ENCODE results near the gene MGAM2. TPM values are rescaled to one million over a fixed set of nuclear protein-coding genes. Genes with fewer than 3 reads are reported as not detected.

Gene MGAM2
- total RNA-seq, 2 experiments from 2014 or later = not detected

DNA sequence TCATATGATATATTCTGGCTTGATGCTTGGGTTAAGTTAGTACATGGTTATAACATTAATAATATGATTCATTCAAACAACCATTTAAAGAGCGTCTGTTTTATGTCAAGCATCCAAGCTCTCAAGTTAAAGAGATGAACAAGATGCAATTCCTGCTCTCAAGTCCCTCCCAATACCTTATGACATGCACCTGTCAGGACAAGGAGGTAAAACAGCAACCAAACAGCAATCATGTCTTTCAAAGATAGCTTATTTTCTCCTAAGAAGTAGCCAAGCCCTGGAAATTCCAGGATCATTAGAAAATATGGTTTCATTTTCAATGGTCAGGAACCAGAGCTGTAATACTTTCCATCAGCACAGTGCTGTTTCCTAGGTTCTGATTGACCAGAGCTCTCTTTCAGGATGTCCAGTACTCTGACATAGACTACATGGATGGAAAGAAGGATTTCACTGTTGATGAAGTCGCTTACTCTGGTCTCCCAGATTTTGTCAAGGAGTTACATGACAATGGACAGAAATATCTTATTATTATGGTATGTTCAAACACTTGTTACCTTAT, 29.0 kb downstream of the MGAM2 start:
- DNase-seq = no peak
- Mint-ChIP-seq H3K27me3 (peaks cover 3% of the 10 kb centered on the region), H3K9me3 (no peaks in the 10 kb centered on the region), H3K4me3 (no peak overlapping the region), H3K27ac (no peak overlapping the region), H3K36me3 (ENCODE audit: low read depth) (no peaks in the 10 kb centered on the region), H3K4me1 (ENCODE audit: low read depth) (no peaks in the 10 kb centered on the region)
- TF ChIP-seq, protein P1, sequence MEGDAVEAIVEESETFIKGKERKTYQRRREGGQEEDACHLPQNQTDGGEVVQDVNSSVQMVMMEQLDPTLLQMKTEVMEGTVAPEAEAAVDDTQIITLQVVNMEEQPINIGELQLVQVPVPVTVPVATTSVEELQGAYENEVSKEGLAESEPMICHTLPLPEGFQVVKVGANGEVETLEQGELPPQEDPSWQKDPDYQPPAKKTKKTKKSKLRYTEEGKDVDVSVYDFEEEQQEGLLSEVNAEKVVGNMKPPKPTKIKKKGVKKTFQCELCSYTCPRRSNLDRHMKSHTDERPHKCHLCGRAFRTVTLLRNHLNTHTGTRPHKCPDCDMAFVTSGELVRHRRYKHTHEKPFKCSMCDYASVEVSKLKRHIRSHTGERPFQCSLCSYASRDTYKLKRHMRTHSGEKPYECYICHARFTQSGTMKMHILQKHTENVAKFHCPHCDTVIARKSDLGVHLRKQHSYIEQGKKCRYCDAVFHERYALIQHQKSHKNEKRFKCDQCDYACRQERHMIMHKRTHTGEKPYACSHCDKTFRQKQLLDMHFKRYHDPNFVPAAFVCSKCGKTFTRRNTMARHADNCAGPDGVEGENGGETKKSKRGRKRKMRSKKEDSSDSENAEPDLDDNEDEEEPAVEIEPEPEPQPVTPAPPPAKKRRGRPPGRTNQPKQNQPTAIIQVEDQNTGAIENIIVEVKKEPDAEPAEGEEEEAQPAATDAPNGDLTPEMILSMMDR (IDR thresholded peaks at IDR 0.05) = no peak
- no peak for ATAC-seq
- CTCF ChIA-PET = no interaction called here
- POLR2A ChIA-PET = no interaction called here
- intact Hi-C loops (cut with micrococcal nuclease) = no loop called here

DNA sequence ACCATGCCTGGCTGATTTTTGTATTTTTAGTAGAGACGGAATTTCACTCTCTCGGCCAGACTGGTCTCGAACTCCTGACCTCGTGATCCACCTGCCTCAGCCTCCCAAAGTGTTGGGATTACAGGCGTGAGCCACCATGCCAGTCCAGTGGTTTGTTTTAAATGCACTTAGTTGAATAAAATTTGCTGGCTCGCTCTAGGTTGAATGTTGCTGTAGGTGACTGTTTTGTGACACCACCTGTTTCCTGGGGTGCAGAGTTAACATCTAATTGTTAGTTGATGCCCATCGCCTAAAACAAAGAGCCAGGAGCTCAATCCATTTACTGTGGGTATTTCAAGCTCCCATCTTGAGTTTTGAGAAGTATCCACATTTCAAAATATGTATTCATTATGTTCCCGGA, 31.2 kb downstream of the MGAM2 start:
- ATAC-seq (no peak), DNase-seq (no peak)
- Mint-ChIP-seq H3K27ac (no peak overlapping the region), H3K9me3 (no peaks in the 10 kb centered on the region), H3K4me3 (no peak overlapping the region), H3K27me3 (peaks cover 4% of the 10 kb centered on the region), H3K4me1 (ENCODE audit: low read depth) (no peaks in the 10 kb centered on the region), H3K36me3 (ENCODE audit: low read depth) (no peaks in the 10 kb centered on the region)
- ChIA-PET POLR2A (no interaction called here), CTCF (no interaction called here)
- intact Hi-C loops (cut with micrococcal nuclease) = no loop called here
- TF ChIP-seq, protein P1 (IDR thresholded peaks at IDR 0.05) = no peak

DNA sequence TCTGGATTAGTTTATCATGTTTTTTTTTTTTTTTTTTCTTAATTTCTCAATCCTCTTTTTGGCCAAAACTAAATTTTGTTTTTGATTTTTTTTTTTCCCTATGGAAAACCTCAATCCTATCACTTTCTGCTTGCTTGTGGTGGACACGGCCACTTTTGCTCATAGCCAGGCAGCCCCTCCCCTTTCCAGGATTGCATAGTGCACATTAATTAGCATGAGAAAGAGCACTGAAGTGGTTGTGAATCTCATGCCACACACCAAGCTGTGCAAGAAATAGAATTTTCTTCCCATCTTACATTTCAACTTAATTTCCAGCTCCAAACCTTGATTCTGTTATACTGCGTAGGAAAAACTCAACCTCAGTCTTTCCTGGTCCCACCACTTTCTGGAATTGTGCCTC, 34.6 kb downstream of the MGAM2 start:
- Mint-ChIP-seq H3K27ac (no peak overlapping the region), H3K36me3 (ENCODE audit: low read depth) (no peaks in the 10 kb centered on the region), H3K27me3 (peaks cover 4% of the 10 kb centered on the region), H3K9me3 (no peaks in the 10 kb centered on the region), H3K4me3 (no peak overlapping the region), H3K4me1 (ENCODE audit: low read depth) (no peaks in the 10 kb centered on the region)
- POLR2A ChIA-PET = no interaction called here
- no peak for ATAC-seq
- CTCF ChIA-PET = no interaction called here
- DNase-seq = no peak
- TF ChIP-seq, protein P1 (IDR thresholded peaks at IDR 0.05) = no peak
- intact Hi-C loops (cut with micrococcal nuclease) = no loop called here

DNA sequence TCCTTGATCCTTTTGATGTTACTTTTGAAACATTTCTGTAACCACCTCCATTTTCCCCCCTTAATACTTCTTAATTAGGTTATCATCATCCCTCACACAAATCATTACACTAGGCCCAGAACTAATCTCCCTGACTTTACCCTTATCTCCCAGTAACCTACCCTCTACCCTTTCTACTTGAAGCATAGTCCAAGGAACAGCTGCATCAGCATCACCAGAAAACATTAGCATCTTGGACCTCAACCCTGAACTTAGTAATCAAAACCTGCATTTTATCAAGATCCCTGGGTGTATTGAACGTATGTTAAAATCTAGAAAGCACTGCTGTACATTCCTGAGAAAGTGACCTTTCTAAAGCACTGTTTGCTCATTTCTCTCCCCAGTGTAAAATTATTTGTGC, 38.8 kb downstream of the MGAM2 start:
- Mint-ChIP-seq H3K4me1 (ENCODE audit: low read depth) (no peaks in the 10 kb centered on the region), H3K9me3 (no peaks in the 10 kb centered on the region), H3K4me3 (no peak overlapping the region), H3K36me3 (ENCODE audit: low read depth) (no peaks in the 10 kb centered on the region), H3K27me3 (peaks cover 1% of the 10 kb centered on the region), H3K27ac (no peak overlapping the region)
- intact Hi-C loops (cut with micrococcal nuclease) = no loop called here
- CTCF ChIA-PET = no interaction called here
- TF ChIP-seq, protein P1 (IDR thresholded peaks at IDR 0.05) = no peak
- POLR2A ChIA-PET = no interaction called here
- ATAC-seq (no peak), DNase-seq (no peak)

DNA sequence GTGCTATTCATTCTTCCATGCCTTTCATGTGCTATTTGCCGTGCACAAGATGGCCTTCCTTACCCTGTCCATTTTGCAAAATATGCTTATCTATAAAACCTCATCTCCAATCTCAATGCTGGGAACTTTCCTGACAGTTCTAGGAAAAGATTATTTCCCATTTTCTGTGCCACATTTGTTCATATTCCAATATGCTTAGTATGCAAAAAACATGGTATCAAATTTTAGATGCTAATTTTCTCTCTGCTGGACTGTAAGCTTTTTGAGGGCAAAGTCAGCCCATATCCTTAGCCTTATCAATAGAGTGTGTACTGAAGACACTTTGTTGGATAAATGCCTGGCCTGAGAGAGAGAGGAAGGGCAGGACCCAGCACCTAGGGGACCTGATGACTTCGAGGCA, 39.4 kb downstream of the MGAM2 start:
- H3K4me1 Mint-ChIP-seq (ENCODE audit: low read depth) = no peaks in the 10 kb centered on the region
- H3K9me3 Mint-ChIP-seq = no peaks in the 10 kb centered on the region
- ATAC-seq (no peak), DNase-seq (no peak)
- no peak overlapping the region for H3K27ac Mint-ChIP-seq
- intact Hi-C loops (cut with micrococcal nuclease) = no loop called here
- no peaks in the 10 kb centered on the region for H3K36me3 Mint-ChIP-seq (ENCODE audit: low read depth)
- peaks cover 1% of the 10 kb centered on the region for H3K27me3 Mint-ChIP-seq
- H3K4me3 Mint-ChIP-seq = no peak overlapping the region
- ChIA-PET POLR2A (no interaction called here), CTCF (no interaction called here)
- TF ChIP-seq, protein P1 (IDR thresholded peaks at IDR 0.05) = no peak
